DMS79 treated with DMSO at 0.1 percent for 48 hours (cell line): ENCODE results near the gene PHKB.
"Not testable (repeated sequence)": the region's sequence is repeated elsewhere in the genome, so short reads cannot be mapped to it uniquely, and the experiment has no call there.

Experiments
- DNase-seq: peaks from one replicate; lab custom pipeline; 2025; lab: John Stamatoyannopoulos, UW

The PHKB gene

DNA sequence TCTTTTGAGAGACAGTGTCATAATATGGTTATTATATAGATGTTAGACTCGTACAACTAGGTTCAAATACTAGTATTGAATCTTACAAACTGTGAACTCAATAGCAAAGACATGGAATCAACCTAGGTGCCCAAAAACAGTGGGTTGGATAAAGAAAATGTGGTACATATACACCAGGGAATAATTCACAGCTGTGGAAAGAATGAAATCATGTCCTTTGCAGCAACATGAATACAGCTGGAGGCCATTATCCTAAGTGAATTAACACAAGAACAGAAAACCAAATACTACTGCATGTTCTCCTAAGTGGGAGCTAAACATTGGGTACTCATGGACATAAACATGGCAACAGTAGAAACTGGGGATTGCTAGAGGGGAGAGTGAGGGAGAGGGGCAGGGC, 8.1 kb downstream of the PHKB start:
- no peak for DNase-seq

DNA sequence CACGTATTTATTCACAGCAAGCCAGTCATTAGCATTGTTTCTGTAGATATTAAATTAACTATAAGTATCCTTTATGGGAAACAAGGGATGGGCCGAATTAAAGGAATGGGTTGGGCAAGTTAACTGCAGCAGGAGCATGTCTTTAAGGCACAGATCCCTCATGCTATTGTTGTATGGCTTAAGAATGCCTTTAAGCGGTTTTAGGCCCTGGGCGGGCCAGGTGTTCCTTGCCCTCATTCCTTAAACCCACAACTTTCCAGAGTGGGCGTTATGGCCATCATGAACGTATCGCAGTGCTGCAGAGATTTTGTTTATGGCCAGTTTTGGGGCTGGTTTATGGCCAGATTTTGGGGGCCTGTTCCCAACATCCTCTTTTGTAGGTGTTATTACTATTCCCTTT, 9.1 kb downstream of the PHKB start:
- no peak for DNase-seq

DNA sequence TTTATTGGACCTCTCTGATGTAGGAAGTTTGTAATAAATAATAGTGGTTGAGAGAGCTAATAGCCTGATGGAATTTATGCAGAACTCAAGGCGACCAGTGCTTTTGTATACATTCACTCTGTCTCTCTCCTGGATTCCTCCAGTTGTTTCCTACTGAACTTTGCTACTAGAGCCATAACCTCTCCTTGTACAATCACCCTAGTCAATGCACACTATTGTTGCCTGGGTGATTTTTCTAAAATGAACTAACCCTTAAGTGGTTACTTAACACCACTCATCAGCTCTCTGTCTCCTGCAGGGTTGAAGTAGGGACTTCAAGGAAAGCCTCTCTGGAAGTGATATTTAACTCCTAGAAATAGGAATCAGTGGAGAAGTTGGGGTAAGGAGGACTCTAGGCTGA, 9.7 kb downstream of the PHKB start:
- DNase-seq, result no peak

DNA sequence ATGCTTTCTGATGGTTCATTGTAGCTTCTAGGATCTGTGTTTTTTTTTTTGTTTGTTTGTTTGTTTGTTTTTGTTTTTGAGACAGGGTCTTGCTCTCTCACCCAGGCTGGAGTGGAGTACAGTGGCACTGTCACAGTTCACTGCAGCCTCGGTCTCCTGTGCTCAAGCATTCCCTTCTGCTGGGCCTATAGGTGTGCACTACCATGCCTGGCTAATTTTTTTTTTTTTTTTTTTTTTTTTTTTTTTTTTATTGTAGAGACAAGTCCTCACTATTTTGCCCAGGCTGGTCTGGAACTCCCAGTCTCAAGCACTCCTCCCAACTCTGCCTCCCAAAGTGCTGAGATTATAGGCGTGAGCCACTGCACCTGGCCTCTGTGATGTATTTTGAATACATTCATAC, 11.9 kb downstream of the PHKB start:
- DNase-seq, result not testable (repeated sequence)

DNA sequence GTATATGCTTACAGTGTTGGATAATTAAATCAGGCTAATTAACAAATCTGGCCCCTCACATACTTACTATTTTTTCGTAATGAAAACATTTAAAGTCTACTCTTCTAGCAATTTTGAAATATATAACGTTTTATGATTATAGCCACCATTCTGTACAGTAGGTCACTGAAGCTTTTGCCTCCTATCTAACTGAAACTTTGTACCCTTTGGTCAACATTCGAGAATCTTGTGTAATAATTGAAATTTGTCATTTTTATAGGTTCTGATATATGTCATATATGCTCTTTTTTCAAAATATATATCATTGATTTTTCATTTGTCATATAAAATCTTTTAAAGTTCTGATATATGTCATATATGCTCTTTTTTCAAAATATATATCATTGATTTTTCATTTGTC, 12.7 kb downstream of the PHKB start:
- DNase-seq, result no peak

DNA sequence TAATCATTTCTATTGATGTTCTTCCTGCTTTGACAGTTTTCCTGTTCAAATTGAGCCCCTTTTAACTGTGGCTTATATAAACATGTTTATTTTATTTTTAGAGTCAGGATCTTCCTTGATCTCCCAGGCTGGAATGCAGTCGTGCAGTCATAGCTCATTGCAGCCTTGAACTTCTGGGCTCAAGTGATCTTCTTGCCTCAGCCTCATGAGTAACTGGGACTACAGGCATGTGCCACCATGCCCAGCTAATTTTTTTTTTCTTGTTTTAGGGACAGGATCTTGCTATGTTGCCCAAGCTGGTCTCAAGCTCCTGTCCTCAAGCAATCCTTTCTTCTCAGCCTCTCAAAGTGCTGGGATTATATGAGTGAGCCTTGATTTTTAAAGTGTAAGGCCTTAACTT, 14.7 kb downstream of the PHKB start:
- no peak for DNase-seq

DNA sequence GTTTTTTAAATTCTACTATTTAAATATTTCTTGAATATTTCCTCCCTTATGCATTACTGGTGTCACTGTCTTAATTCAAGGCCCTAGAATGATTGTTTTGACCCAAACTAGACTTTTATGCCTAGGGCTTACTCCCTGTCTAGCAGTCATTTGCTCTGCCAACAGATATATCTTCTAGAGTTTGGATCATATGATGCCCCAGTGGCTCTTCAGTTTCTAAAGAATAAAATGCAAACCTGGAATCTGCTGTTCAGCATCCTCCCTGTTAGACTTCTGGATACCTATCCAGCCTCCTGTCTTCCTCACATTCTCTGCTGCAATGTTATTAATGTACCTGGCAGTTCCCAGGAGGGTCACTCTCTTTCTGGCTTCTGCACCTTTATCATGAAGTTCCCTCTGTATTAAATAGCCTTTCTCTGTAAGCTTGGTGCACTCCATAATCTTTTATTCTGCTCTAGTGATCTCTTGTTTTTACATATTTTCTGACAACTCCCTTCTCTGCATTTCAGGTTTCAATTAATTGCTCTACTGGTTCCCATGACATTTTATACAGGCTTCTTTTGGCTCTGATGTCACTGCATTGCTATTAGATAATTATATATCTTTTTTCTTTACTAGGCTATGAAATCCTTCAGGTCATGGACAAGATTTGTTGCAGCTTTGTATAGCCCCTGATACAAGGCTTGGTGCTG, 15.7 kb downstream of the PHKB start:
- no peak for DNase-seq

DNA sequence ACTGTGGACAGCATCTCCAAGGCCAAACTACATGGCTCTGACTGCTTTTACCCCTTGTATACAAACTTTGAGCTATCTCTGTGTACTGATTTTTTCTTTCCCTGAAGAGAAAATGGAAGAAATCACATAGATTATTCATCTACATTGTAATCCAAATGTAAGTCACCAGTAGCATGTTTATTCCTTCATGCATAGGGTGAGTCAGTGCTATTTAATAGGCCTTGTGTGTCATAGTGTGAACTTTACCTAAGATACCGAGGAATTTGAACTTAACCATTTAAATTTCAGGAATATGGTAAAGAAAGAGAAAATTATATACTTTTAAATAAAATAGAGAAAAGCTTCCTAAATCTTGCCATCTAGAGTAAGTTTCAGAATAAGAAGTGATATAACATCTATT, 16.5 kb downstream of the PHKB start:
- no peak for DNase-seq

DNA sequence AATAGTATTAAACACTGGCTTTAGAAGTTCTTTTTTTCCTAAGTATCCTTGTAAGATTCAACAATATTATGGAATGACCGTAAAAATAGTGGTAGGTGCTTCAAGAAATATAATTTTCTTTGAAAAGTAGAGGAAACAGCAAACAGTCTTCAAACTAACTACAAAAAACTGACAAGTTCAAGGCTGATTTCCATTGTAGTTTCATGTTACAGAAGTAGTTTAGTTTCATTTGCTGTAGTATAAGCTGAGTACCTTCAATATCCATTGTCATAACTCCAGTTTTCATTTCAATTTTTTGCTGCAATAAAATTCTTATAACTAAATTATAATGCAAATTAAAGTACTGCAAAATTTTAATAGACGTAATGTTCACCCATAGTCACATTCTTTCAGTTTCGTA, 19.3 kb downstream of the PHKB start:
- DNase-seq, result no peak

DNA sequence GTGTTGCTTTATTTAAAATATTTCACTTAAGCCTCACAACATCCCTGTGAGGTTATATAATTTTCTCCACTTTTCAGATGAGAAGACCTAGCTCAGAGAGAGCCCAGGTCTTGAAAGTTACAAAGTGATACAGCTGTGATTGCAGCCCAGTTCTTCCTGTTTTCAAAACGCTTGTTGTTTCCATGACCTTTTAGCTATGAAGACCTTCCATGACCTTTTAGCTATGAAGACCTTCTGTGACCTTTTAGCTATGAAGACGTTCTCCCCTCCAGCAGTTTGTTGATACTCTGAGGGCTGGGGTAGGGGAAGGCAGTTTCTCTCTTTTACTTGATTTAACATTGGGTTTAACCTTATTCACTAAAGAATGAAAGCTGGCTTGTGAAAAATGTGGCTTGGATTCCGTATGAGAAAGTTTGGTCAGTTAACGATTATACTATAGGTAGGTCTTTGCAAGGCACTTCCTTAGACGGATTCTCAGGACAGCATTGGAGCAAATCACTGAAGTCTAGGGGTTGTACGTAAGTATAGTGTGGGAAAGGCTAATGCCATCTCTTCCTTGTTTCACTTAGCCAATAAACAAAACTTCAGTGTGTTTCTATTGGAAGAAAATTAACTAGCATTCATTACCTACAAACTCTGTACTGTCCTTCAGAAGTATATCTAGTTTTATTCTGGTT, 20.7 kb downstream of the PHKB start:
- DNase-seq, result no peak

DNA sequence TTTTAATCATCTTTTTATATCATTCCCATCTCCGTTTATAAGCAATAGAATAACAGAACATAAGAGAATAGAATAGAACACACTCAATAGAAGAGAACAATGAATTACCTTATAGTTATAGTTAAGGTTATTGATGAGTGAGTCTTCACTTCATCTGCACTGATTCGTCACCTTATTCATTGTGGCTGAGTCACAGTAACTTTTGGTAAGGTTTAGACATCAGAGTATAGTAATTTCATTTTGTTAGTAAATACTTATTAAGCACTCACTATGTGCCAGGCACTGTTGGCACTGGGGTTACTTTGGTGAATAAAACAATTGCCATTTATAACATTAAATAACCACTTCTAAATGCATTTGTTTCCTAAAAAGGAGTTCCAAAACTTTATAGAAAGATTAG, 22.5 kb downstream of the PHKB start:
- no peak for DNase-seq

DNA sequence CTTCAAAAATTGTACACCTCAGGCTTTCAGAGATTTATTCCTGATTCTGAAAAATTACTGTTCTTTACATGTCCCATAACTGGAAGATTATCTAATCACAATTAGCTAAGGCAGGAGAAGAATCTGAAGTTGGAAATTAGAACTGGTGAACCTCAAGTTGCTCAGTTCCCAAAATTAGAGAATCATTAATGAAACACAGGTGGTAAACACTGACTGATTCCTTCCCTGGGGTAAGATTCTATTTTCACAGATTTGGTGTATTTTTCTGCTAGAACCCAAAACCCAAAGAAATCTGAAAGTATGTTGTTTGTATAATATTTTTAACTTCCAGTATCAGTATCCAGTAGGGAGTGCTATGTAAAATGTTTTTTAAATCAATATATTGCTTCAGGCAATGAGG, 25.7 kb downstream of the PHKB start:
- no peak for DNase-seq

DNA sequence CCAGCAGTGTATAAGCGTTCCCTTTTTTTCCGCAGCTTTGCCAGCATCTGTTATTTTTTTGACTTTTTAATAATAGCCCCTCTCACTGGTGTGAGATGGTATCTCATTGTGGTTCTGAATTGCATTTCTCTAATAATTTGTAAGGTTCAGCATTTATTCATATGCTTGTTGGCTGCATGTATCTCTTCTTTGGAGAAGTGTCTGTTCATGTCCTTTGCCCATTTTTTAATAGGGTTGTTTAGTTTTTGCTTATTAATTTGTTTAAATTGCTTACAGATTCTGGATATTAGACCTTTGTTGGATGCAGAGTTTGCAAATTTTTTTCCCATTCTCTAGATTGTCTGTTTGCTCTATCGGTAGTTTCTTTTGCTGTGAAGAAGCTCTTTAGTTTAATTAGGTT, 26.9 kb downstream of the PHKB start:
- no peak for DNase-seq

DNA sequence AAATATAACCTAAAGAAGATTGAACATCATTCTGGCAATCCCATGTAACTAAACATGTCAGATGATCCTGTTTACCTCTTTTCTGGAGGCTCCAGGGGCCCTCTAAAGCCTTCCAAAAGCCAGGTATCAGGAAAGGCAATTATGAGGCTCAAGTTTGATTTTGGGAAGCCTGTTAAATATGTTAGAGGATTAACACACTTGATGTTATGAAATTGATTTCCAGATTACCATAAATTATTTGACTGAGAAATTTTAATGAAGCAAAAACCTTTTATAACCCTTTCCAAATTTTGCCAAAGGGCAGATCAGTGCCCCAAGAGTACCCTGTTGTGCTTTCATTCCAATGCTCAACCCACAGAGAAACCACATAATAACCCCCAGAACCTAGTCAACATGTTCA, 29.3 kb downstream of the PHKB start:
- no peak for DNase-seq

DNA sequence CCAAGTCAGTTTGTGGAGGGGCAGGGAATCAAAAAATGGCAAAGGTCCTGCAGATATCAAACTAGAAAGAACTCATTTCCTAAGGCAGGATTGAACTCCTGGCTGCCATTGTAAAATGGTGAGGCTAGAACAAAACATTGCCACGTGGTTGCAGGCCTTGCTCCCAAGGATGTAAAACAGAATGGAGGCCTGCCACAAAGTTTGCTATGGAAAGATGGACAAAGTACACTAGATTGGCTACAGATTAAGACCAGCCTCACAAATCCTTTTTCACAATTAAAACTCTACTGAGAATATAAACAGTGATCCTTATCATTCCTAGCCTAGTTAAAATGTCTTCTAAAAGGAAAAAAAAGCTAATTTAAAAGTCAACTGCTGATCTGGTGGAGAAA, 30.9 kb downstream of the PHKB start:
- no peak for DNase-seq

DNA sequence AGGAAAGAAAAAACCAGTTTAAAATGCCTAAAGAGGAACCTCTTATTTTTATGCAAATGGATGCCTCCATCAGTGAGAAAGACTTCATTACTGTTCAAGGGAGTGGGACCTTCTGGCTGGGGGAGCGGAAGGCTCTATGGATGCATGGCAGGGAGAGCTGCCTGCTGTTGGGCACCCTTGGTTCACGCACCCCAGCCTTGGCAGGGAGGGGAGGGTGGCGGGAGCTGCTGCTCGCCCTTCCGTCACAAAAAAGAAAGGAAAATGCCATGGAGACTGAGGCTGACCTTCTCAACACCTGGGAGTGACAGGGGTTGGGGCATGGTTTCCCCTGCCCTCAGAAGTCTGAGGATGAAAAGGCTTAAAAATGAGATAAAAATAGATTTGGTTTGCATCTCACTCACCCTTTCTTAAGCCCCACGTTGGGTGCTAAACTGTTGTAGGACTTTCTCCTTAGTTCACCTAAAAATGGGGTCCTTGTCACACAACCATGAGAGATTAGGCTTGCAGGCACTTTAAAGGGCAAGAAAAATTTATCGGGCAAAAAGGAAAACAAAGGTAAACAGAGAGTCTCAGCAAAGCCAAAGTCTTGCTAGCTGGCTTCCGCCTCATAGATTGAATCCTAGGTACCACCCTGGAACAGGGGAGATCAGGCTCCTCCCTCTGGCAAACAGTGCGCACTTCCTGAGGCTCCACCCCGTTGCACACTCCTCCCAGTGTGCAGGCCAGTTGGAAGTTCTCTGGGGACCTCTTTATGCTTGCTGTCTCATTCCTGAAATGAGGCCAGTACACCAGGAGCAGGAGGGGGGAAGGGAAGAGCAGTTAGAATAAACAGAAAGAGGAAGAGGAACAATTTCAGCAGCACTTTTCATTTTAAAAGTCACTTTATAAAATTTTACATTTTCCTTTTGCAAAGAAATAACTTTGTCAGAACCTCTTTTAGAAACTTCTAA, 31.6 kb downstream of the PHKB start:
- DNase-seq, result no peak

DNA sequence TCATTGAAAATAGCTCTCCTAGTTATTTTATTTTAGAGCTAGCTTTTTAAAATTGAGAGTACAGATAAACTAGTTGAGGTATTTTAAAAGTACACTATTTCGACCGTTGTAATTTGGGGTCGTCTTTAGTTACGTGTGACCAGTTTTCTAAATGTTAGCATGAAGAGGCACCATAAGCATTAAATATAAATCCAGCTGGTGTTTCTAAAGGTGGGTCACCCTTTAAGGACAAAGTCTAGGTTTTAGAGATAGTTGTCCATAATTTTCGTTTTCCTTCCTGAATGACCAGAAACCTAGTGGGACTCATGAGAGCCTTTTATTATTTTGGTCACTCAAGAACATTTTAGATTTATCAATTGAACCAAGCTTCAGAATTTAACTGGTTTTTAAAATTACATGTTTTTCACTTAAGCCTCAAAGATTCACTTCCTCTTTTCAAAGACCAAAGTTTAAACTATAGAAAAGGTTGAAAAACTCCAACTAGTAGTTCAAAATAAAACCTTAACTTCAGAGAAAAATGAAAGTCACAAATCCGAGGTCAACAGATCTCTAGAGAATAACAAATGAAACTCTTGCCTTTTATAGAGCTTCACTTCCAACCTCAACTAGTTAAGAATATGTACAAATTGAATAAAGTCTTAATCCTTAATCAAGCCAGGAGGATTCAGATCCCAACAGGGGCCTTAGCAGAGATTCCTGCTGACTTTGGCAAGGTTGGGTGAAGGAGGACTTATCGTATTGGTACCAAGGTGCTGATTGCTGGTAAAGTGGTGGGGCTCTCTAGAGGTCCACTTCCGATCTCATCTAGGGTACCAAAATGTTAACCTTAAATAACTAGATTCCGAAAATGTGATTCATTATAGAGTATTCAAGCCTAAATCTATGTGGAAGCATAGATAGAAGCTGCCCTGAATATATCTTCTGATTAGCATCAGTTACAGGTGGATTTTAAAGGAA, 32.5 kb downstream of the PHKB start:
- DNase-seq, result no peak

DNA sequence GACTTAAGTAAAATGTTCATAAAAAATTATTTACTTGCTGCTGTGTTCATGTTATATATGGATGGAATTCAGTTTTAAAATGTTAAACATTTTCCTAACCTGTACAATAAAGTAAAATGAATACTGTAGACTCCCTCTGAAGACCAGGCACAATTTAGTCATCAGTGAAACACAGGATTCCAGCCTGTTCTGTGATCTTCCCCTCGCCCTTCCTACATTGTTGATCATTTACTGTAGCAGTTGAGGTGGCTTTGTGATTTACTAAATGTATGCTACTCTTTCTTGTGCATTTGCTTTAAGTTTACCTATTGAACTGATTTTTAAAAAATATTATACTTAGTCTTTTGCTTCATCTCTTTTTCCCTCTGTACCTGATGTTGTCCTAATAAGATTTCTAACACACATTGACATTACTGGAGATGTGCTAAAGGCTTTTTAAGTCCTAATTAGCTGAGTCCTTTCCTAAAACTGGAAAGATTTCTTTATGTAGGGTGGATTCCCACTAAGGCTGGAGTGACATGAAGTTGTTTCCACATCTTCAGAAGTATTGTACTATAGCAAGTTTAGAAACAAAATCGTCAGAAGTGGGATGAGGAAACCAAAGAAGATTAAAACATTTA, 38.1 kb downstream of the PHKB start:
- DNase-seq, result no peak

DNA sequence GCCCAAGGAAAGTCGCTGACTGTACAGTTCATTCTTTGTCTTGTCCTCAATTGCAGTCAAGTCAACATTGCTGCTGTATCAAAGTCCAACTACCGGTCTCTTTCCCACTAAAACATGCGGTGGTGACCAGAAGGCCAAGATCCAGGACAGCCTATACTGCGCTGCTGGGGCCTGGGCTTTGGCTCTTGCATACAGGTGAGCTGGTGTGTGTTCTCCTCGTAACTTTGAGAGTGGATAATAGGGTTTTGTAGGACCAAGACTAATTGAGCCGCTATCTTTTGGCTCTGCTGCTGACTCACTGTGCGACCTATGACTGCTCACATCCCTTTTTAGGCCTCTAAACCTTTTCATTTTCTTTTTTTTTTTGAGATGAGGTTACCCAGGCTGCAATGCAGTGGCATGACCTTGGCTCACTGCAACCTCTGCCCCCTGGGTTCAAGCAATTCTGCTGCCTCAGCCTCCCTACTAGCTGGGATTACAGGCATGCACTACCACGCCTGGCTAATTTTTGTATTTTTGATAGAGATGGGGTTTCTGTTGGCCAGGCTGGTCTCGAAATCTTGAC, 38.7 kb downstream of the PHKB start:
- DNase-seq, result no peak

DNA sequence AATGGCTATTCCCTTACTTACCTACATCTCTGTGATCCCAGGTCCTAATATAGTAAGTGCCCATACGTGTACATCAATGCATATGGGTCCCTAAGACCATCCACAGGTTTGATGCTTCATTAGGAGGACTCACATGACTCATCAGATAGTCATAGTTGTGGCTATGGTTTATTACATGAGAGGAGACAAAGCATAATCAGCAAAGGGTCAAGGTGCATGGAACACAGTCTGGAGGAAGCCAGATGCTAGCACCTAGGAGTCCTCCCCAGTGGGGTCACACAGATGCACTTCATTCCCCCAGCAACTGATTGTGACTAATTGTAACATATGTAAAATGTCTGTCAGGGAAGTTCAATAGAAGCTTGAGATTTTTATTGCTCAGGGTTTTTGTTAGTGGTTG, 42.8 kb downstream of the PHKB start:
- DNase-seq, result no peak

DNA sequence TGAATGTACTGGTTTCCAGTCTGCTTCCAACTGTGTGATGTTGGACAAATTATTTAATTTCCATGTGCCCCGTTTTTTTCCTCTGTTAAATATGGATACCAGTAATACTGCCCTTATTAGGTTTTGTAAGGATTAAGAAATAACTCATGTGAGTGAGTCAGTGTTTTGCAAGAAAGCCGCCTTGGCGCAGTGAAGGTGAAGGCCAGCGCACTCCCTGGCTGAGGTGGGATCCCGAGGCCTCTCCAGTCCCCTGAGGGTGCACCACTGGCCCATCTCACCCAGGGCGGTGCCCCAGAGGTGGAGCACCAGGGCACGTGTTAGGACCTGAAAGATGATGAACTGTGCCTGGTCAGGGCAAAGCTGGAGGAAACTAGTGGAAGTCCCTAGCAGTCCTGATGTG, 43.5 kb downstream of the PHKB start:
- no peak for DNase-seq
